LNCAP (cell line): ENCODE data around the gene FANCC.

Source experiments
- TF ChIP-seq, protein P1 (sequence below): fragments of 450-650 bp; IDR thresholded peaks from 2 replicates; pipeline ENCODE4 v1.5.1; 2017; ENCODE audit warnings: mild to moderate bottlenecking

FANCC gene

GRCh38 chr9:95306819-95307218, 10.7 kb downstream of the FANCC start:
- TF ChIP-seq, protein P1, sequence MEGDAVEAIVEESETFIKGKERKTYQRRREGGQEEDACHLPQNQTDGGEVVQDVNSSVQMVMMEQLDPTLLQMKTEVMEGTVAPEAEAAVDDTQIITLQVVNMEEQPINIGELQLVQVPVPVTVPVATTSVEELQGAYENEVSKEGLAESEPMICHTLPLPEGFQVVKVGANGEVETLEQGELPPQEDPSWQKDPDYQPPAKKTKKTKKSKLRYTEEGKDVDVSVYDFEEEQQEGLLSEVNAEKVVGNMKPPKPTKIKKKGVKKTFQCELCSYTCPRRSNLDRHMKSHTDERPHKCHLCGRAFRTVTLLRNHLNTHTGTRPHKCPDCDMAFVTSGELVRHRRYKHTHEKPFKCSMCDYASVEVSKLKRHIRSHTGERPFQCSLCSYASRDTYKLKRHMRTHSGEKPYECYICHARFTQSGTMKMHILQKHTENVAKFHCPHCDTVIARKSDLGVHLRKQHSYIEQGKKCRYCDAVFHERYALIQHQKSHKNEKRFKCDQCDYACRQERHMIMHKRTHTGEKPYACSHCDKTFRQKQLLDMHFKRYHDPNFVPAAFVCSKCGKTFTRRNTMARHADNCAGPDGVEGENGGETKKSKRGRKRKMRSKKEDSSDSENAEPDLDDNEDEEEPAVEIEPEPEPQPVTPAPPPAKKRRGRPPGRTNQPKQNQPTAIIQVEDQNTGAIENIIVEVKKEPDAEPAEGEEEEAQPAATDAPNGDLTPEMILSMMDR = no peak

GRCh38 chr9:95305770-95306492, 11.6 kb downstream of the FANCC start:
- TF ChIP-seq, protein P1 = no peak

DNA sequence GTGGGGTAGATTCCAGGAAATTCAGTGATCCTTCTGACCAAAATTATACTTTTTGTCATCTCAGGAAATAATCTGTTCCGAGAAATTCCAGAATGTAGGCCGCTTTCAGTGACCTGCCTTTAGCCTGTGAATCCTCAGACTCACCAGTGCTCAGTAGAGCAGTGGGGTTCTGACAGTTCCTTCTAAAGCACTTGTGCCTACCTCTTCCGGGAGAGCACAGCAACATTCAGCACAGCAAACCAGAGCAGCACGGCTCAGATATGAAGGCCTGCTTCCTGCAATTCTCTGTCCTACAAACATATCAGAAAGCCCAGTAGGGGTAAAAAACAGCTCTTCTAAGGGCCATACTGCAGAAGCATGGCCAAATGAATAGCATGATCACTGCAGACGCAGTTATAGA, 15.0 kb downstream of the FANCC start:
- TF ChIP-seq, protein P1 = no peak

DNA sequence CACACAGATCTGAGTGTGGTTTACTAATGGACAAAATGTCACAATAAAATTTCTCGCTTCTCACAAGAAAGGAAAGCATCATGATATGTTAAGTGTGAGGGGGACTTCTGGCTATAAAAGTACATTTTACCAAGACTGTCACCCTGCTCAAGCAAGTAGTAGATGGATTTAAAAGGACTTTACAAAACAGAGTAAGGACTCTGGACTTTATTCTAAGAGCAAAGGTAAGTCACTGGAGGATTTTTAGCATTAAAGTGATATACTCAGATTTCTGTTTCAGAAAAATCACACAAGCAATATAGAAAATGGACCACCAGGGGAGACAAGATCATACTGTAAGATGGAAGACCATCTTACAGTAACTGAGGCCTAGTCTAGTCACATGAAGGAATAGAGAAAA, 19.7 kb downstream of the FANCC start:
- TF ChIP-seq, protein P1 = no peak

- TF ChIP-seq, protein P1 = no peak
Observed at GRCh38 chr9:95297316-95297715, 20.2 kb downstream of the FANCC start.

DNA sequence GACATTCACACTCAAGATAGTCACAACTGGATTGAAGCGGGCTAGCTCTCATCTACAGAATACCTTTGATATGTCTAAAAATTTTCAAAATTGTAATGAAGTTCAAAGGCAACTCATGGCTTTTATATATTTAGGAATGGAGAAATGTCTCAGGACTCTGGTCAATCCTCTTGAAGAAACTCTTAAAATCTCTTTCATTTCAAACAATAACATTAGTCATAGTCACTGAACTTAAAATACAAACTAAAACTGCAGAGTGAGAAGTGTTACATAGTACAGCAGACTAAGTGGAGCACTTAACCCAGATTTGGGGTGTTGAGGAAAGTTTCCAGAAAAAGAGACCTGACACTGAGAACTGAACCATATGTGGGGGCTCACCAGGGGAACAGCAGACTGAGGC, 20.7 kb downstream of the FANCC start:
- TF ChIP-seq, protein P1 = no peak

DNA sequence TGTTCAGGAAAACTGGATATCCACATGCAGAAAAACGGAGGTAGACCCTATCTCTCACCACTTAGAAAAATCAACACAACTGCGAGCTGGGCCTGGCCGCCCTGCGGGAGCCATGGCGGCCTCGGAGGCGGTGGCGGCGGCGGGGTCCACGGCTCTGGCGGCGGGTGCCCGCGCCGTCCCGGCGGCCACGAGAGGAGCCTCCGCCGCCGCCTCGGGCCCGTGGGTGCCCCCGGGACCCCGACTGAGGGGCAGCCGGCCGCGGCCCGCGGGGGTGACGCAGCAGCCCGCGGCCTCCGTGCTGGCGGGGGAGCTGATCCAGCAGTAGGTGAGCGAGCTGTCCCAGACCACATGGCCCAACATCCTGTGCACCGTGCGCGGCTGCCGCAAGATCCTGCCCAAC, 25.3 kb downstream of the FANCC start:
- TF ChIP-seq, protein P1 = no peak

GRCh38 chr9:95286151-95286550, 31.4 kb downstream of the FANCC start:
- TF ChIP-seq, protein P1 = no peak
